Caco-2 (cell line): ENCODE results near the gene NECTIN1. TPM values are rescaled to one million over a fixed set of nuclear protein-coding genes. Genes with fewer than 3 reads are reported as not detected.
A peak's percentile ranks its signal among the peaks of the same experiment; 100 is the strongest.

Source experiments
- BruUV-seq: library from RNA; stranded (reverse); fragments of 400-500 nt; replicated peaks from 2 replicates; lab custom pipeline; 2021; lab: Mats Ljungman, UMichigan
- CTCF ChIA-PET: fragments of 300-600 bp; sonication (Branson Sonifier 250); formaldehyde crosslinking; loops from one replicate; lab custom pipeline; 2022; ENCODE audit warnings: antibody characterized with exemption; lab: Charles Lee
- POLR2A ChIA-PET: fragments of 300-600 bp; sonication (Branson Sonifier 250); formaldehyde crosslinking; loops from one replicate; lab custom pipeline; 2022; ENCODE audit warnings: antibody characterized with exemption; lab: Charles Lee
- DNase-seq, 2 experiments: peaks; one replicate each; pipeline versions ENCODE4 v3.0.0 to v3.0.0-alpha.2; 2020 to 2022
- H3K27me3 ChIP-seq: replicated peaks from 2 replicates; pipeline ENCODE4 v1.6.0; 2011; ENCODE audit warnings: low read length; ENCODE audit not compliant: control insufficient read depth, insufficient read depth
- H3K36me3 ChIP-seq: 2 replicates; pipeline ENCODE4 v1.5.1; 2011; ENCODE audit warnings: low read length; ENCODE audit not compliant: control insufficient read depth, insufficient read depth
- H3K4me1 ChIP-seq: fragments of 250-450 bp; sonication (Bioruptor Pico); 2 replicates; pipeline ENCODE4 v1.5.1; 2020; ENCODE audit warnings: mild to moderate bottlenecking
- H3K4me3 ChIP-seq: 2 replicates; pipeline ENCODE4 v1.5.1; 2011; ENCODE audit warnings: low read depth, mild to moderate bottlenecking, control low read depth, low read length
- H3K9me3 ChIP-seq: fragments of 250-450 bp; sonication (Bioruptor Pico); 2 replicates; pipeline ENCODE4 v1.5.1; 2020; ENCODE audit warnings: mild to moderate bottlenecking, moderate library complexity
- H3K27ac Mint-ChIP-seq: one replicate; pipeline ENCODE4 v1.8.0; 2022; ENCODE audit warnings: mixed read lengths; ENCODE audit not compliant: unreplicated experiment
- H3K27me3 Mint-ChIP-seq: one replicate; pipeline ENCODE4 v1.8.0; 2022; ENCODE audit warnings: mixed read lengths; ENCODE audit not compliant: insufficient read depth, unreplicated experiment
- H3K36me3 Mint-ChIP-seq: one replicate; pipeline ENCODE4 v1.8.0; 2022; ENCODE audit warnings: mild to moderate bottlenecking, mixed read lengths; ENCODE audit not compliant: insufficient read depth, unreplicated experiment
- H3K4me1 Mint-ChIP-seq: one replicate; pipeline ENCODE4 v1.8.0; 2022; ENCODE audit warnings: low read depth, mixed read lengths; ENCODE audit not compliant: unreplicated experiment
- H3K4me3 Mint-ChIP-seq: one replicate; pipeline ENCODE4 v1.8.0; 2022; ENCODE audit warnings: mild to moderate bottlenecking, moderate library complexity, mixed read lengths; ENCODE audit not compliant: unreplicated experiment
- H3K9me3 Mint-ChIP-seq: one replicate; pipeline ENCODE4 v1.8.0; 2022; ENCODE audit warnings: mixed read lengths; ENCODE audit not compliant: unreplicated experiment
- intact Hi-C: fragments of 100-400 bp; cut with micrococcal nuclease; formaldehyde crosslinking; loops from one replicate; pipeline ENCODE4 v1.10.0; 2022; ENCODE audit not compliant: unreplicated experiment
- total RNA-seq: library from RNA; stranded (reverse); gene quantifications from 2 replicates; pipeline ENCODE4 v1.2.3, GENCODE V29; 2022
- TF ChIP-seq, protein P1 (sequence below), 2 experiments: fragments of 200-600 bp in 1 of 2; IDR thresholded peaks; 1 replicate in 1 of 2; 2 replicates in 1 of 2; pipeline versions ENCODE4 v1.5.1 to v1.8.0; 2011 to 2022; ENCODE audit warnings: antibody characterized with exemption in 1 of 2, control low read depth in 1 of 2, inconsistent platforms in 1 of 2, low read depth in 1 of 2, low read length in 1 of 2, mild to moderate bottlenecking in 1 of 2, moderate library complexity in 1 of 2; ENCODE audit not compliant: insufficient read depth in 1 of 2, severe bottlenecking in 1 of 2, unreplicated experiment in 1 of 2

NECTIN1 gene
- total RNA-seq, 1 experiment from 2014 or later = 60.1 TPM

DNA sequence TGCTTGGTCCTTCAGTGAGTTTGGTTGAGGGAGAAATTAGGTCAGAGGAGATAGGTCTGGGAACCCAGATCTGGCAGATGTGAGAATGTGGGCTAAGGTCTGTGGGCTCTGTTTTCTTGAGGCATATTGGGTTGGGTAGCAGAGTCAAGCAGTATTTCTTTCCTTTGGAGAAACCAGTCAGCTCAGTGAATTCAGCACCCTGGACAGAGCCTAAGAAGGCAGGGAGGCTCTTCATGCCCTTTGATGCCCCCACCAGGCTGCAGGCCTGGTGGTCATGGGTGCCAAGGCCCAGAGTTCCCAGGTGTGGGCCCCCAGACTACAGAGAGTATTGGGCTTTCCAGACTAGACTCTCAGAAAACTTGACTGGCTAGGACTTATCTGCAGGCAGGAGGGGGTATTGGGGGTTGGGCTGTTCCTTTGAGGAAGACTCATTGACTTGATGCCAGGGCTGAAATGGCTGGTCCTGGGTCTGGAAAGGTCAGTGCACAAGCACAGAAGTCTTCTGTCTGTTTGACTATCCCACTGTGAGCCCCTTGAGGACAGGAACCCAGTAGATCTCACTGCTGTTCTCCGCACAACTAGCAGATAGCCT, 45.3 kb upstream of the NECTIN1 start:
- peaks cover 2% of the 10 kb centered on the region for H3K27me3 ChIP-seq
- H3K27me3 Mint-ChIP-seq = peaks cover 8% of the 10 kb centered on the region
- BruUV-seq = no TSS peak

DNA sequence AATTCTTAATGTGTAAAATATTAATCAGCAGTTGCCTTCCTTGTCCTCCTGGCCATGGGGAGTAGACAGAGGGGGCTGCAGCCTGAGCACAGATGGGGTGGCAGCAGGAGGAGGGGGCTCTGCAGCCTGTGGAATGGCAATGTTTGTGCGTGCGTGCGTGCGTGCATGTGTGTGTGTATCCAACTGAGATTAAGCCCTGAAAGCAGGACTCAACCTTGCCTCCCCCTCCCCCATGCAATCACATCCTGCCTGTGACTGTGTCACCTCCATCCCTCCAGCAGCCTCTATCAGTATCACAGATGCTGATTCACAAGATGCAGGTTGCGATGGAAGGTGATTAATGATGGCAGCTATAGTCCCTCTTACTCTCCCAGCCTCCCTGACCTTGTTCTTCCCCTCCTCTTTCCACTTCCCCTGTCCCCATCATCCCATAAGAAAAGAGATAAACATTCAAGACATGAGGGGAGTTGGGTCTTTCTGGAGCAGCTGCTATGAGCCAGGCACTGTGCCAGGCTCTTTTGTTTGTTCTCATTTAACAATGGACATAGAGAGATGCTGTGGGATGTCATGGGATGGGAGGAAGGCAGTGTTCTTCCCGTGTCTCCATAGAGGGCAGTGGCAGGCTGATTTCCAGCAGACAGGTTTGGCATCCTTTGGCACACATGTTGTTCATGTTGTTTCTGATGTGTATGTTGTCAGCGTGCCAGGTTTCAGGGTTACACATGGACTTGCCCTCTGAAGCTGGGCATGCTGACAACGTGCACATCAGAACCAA, 43.8 kb upstream of the NECTIN1 start:
- POLR2A ChIA-PET = no interaction called here
- intact Hi-C loops = no loop called here
- BruUV-seq = no TSS peak
- no peaks in the 10 kb centered on the region for H3K4me1 Mint-ChIP-seq
- Histone ChIP-seq H3K27me3 (peaks cover 2% of the 10 kb centered on the region; the same call in 1 of the 2 replicates), H3K4me1 (no peaks in the 10 kb centered on the region), H3K9me3 (peaks cover 2% of the 10 kb centered on the region; the same call in 1 of the 2 replicates), H3K4me3 (no peak overlapping the region), H3K36me3 (no peaks in the 10 kb centered on the region)
- no peak overlapping the region for H3K27ac Mint-ChIP-seq
- no peak for DNase-seq
- peaks cover 8% of the 10 kb centered on the region for H3K27me3 Mint-ChIP-seq
- H3K36me3 Mint-ChIP-seq = no peaks in the 10 kb centered on the region
- no peak overlapping the region for H3K4me3 Mint-ChIP-seq
- no peaks in the 10 kb centered on the region for H3K9me3 Mint-ChIP-seq
- CTCF ChIA-PET = interaction anchor here (0.9 to 1.2 kb wide), 3 partner anchors 18 to 131 kb away, joined by 3 to 5 read pairs (median 4); no protein-coding TSS in a partner anchor
- TF ChIP-seq, protein P1, sequence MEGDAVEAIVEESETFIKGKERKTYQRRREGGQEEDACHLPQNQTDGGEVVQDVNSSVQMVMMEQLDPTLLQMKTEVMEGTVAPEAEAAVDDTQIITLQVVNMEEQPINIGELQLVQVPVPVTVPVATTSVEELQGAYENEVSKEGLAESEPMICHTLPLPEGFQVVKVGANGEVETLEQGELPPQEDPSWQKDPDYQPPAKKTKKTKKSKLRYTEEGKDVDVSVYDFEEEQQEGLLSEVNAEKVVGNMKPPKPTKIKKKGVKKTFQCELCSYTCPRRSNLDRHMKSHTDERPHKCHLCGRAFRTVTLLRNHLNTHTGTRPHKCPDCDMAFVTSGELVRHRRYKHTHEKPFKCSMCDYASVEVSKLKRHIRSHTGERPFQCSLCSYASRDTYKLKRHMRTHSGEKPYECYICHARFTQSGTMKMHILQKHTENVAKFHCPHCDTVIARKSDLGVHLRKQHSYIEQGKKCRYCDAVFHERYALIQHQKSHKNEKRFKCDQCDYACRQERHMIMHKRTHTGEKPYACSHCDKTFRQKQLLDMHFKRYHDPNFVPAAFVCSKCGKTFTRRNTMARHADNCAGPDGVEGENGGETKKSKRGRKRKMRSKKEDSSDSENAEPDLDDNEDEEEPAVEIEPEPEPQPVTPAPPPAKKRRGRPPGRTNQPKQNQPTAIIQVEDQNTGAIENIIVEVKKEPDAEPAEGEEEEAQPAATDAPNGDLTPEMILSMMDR (IDR thresholded peaks at IDR 0.05; ENCODE audit: insufficient read depth in 1 of 2, low read depth in 1 of 2, low read length in 1 of 2, severe bottlenecking in 1 of 2, unreplicated experiment in 1 of 2) = no peak

More for the DNA sequence above, 45.3 kb upstream of the NECTIN1 start:
- no peak overlapping the region for H3K4me3 ChIP-seq
- no peaks in the 10 kb centered on the region for H3K9me3 ChIP-seq
- H3K36me3 ChIP-seq = no peaks in the 10 kb centered on the region
- intact Hi-C loops = no loop called here
- DNase-seq = peak in 1 of 2 experiments; percentile 79
- Mint-ChIP-seq H3K4me1 (no peaks in the 10 kb centered on the region), H3K9me3 (no peaks in the 10 kb centered on the region), H3K36me3 (no peaks in the 10 kb centered on the region), H3K4me3 (no peak overlapping the region), H3K27ac (no peak overlapping the region)
- CTCF ChIA-PET = interaction anchor here (0.9 to 1.2 kb wide), 3 partner anchors 16 to 133 kb away, joined by 3 to 5 read pairs (median 4); partner anchors contain the start of gene NECTIN1
- H3K4me1 ChIP-seq = no peaks in the 10 kb centered on the region
- POLR2A ChIA-PET = no interaction called here
- TF ChIP-seq, protein P1 (IDR thresholded peaks at IDR 0.05; ENCODE audit: insufficient read depth in 1 of 2, low read depth in 1 of 2, low read length in 1 of 2, severe bottlenecking in 1 of 2, unreplicated experiment in 1 of 2) = peak in 1 of 2 experiments; percentile 40

- H3K4me1 Mint-ChIP-seq = no peaks in the 10 kb centered on the region
- no peak overlapping the region for H3K27ac Mint-ChIP-seq
- no peaks in the 10 kb centered on the region for H3K36me3 Mint-ChIP-seq
- no peak overlapping the region for H3K4me3 Mint-ChIP-seq
- intact Hi-C loops = no loop called here
- TF ChIP-seq, protein P1 (IDR thresholded peaks at IDR 0.05; ENCODE audit: insufficient read depth in 1 of 2, low read depth in 1 of 2, low read length in 1 of 2, severe bottlenecking in 1 of 2, unreplicated experiment in 1 of 2) = no peak
- CTCF ChIA-PET = interaction anchor here (0.7 to 1.1 kb wide), 2 partner anchors 33 to 336 kb away, joined by 3 to 8 read pairs; no protein-coding TSS in a partner anchor
- Histone ChIP-seq H3K4me3 (no peak overlapping the region), H3K27me3 (peaks cover 2% of the 10 kb centered on the region; the same call in 1 of the 2 replicates), H3K36me3 (no peaks in the 10 kb centered on the region), H3K9me3 (peaks cover 4% of the 10 kb centered on the region; the same call in 1 of the 2 replicates), H3K4me1 (no peaks in the 10 kb centered on the region)
- POLR2A ChIA-PET = no interaction called here
- H3K9me3 Mint-ChIP-seq = no peaks in the 10 kb centered on the region
- BruUV-seq = no TSS peak
- H3K27me3 Mint-ChIP-seq = peaks cover 6% of the 10 kb centered on the region
- no peak for DNase-seq
These were observed 43.1 kb upstream of the NECTIN1 start for GRCh38 chr11:119772076-119772475.
